HEK293 (cell line): Measurements from ENCODE around the gene ADAMTS17.

Source experiments
- CTCF ChIA-PET: fragments of 350-600 bp; formaldehyde crosslinking; extraction: SDS; loops from one replicate; lab custom pipeline; 2021; ENCODE audit warnings: antibody characterized with exemption; lab: Yijun Ruan, JAX
- POLR2A ChIA-PET: fragments of 300-600 bp; formaldehyde crosslinking; extraction: SDS; loops from one replicate; lab custom pipeline; 2020; ENCODE audit warnings: antibody characterized with exemption, inconsistent platforms; lab: Yijun Ruan, JAX
- H3K27ac ChIP-seq: fragments of 200-500 bp; sonication (Bioruptor generic); 2 replicates; pipeline ENCODE4 v1.5.1; 2014; ENCODE audit warnings: low read depth, low read length, control low read depth, inconsistent platforms; ENCODE audit errors: extremely low read depth
- H3K36me3 ChIP-seq, 2 experiments: fragments of 200-500 bp in 1 of 2; sonication (Bioruptor generic) in 1 of 2; 1 replicate in 1 of 2; 2 replicates in 1 of 2; pipeline ENCODE4 v1.5.1; 2014 to 2017; ENCODE audit warnings: inconsistent platforms in 2 of 2, low read length in 2 of 2; ENCODE audit not compliant: control insufficient read depth in 2 of 2, insufficient read depth in 1 of 2
- H3K4me1 ChIP-seq: fragments of 200-500 bp; sonication (Bioruptor generic); 2 replicates; pipeline ENCODE4 v1.5.1; 2014; ENCODE audit warnings: mild to moderate bottlenecking, low read length, inconsistent platforms; ENCODE audit not compliant: control insufficient read depth, insufficient read depth
- H3K4me3 ChIP-seq: 2 replicates; pipeline ENCODE4 v1.5.1; 2011; ENCODE audit warnings: low read depth, mild to moderate bottlenecking, control low read depth, low read length, moderate library complexity
- H3K9me3 ChIP-seq: fragments of 200-500 bp; sonication (Bioruptor generic); 2 replicates; pipeline ENCODE4 v1.5.1; 2014; ENCODE audit warnings: low read depth, low read length, inconsistent platforms; ENCODE audit not compliant: control insufficient read depth, insufficient read depth
- SP3 ChIP-seq: fragments of 450-650 bp; formaldehyde crosslinking; IDR thresholded peaks from 2 replicates; pipeline ENCODE4 v1.5.1; 2016; ENCODE audit warnings: missing biosample characterization, missing genetic modification characterization
- YY2 ChIP-seq: fragments of 450-650 bp; formaldehyde crosslinking; IDR thresholded peaks from 2 replicates; pipeline ENCODE4 v1.5.1; 2016; ENCODE audit warnings: missing biosample characterization, missing genetic modification characterization
- ZFHX2 ChIP-seq: fragments of 450-650 bp; formaldehyde crosslinking; conservative IDR thresholded peaks from 2 replicates; pipeline ENCODE4 v1.5.1; 2016; ENCODE audit warnings: missing biosample characterization, missing genetic modification characterization
- ZNF140 ChIP-seq: fragments of 450-650 bp; formaldehyde crosslinking; IDR thresholded peaks from 2 replicates; pipeline ENCODE4 v1.5.1; 2016; ENCODE audit warnings: missing biosample characterization, missing genetic modification characterization
- ZNF48 ChIP-seq: fragments of 450-650 bp; formaldehyde crosslinking; IDR thresholded peaks from 2 replicates; pipeline ENCODE4 v1.5.1; 2016; ENCODE audit warnings: missing biosample characterization, missing genetic modification characterization
- ZNF596 ChIP-seq: fragments of 450-650 bp; IDR thresholded peaks from 2 replicates; pipeline ENCODE4 v1.5.0; 2018; ENCODE audit warnings: missing biosample characterization, mild to moderate bottlenecking, missing genetic modification characterization, moderate library complexity
- ZNF610 ChIP-seq: fragments of 450-650 bp; formaldehyde crosslinking; IDR thresholded peaks from 2 replicates; pipeline ENCODE4 v1.5.1; 2016; ENCODE audit warnings: missing biosample characterization, missing genetic modification characterization, borderline replicate concordance
- ZNF777 ChIP-seq: fragments of 450-650 bp; formaldehyde crosslinking; IDR thresholded peaks from 2 replicates; pipeline ENCODE4 v1.5.1; 2017; ENCODE audit warnings: missing biosample characterization, missing genetic modification characterization, borderline replicate concordance
- ZSCAN30 ChIP-seq: fragments of 450-650 bp; IDR thresholded peaks from 2 replicates; pipeline ENCODE4 v1.5.1; 2018; ENCODE audit warnings: missing biosample characterization, mild to moderate bottlenecking, missing genetic modification characterization, moderate library complexity
- TF ChIP-seq, protein P1 (sequence below): fragments of 450-650 bp; formaldehyde crosslinking; IDR thresholded peaks from 2 replicates; pipeline ENCODE4 v1.5.1; 2016; ENCODE audit warnings: missing biosample characterization, missing genetic modification characterization
- TF ChIP-seq, protein P2 (sequence below): fragments of 450-650 bp; formaldehyde crosslinking; IDR thresholded peaks from 2 replicates; pipeline ENCODE4 v1.5.1; 2016; ENCODE audit warnings: missing biosample characterization, missing genetic modification characterization
- TF ChIP-seq, protein P3 (sequence below): fragments of 450-650 bp; formaldehyde crosslinking; IDR thresholded peaks from 2 replicates; pipeline ENCODE4 v1.5.1; 2016; ENCODE audit warnings: missing biosample characterization, missing genetic modification characterization, low read depth

Gene ADAMTS17

DNA sequence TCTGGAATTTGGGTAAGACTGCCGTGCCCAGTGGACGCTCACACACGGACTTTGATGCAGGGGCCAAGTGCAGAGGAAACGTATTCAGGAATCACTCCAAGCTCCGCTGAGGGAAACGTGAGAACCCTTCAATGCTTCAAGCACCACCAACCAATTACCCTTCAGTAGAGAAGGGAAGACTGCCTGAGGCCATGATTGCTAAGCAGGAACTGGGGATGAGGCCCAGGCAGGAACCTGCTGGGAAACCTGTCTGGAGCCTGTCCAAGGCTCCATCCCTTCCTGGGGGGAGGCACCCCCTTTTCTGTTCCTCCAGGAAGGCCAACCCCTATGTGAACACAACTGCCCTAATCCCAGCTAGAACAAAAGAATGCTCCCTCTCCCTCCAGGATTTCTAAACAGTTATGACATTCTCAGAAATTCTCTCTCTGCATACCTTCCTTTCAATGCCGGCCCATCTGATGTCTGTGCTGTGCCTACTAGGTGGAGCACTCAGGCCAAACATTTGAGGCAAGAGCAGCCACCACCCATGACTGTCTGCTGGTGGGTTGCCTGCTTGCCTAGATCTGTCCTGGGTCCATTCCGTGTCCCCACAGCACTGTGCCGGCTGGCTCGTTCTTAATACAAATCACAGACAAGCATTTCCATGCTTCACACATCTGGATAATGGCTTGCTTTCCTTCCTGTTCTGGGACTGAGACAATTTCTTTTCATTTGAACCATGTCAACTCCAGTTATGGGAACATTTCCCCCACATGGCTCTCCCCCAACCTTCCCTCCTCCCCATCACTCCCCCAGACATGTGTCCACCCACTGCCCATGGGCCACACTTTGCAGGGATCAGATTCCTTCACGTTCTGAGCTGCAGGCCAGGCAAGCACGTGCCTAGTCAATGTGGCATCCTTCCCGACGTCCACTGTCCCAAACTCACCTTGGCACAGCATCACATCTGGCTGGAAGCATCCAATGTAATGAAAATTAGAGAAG is 149.4 kb downstream of the ADAMTS17 start:
- Histone ChIP-seq H3K27ac (no peak overlapping the region), H3K9me3 (no peaks in the 10 kb centered on the region), H3K4me3 (no peak overlapping the region), H3K4me1 (peaks cover 4% of the 10 kb centered on the region; the same call in 1 of the 2 replicates), H3K36me3 (no peaks in the 10 kb centered on the region)
- ChIA-PET CTCF (interaction anchor here (0.7 kb wide), 1 partner anchor 234 kb away, joined by 6 read pairs; no protein-coding TSS in a partner anchor), POLR2A (no interaction called here)
- TF ChIP-seq ZNF48 (tag by site-specific recombination) (no peak), ZFHX2 (tag by site-specific recombination) (0 out of 2 replicates have a peak, but pooled peaks have one; percentile 12), ZSCAN30 (tag by site-specific recombination) (no peak)

DNA sequence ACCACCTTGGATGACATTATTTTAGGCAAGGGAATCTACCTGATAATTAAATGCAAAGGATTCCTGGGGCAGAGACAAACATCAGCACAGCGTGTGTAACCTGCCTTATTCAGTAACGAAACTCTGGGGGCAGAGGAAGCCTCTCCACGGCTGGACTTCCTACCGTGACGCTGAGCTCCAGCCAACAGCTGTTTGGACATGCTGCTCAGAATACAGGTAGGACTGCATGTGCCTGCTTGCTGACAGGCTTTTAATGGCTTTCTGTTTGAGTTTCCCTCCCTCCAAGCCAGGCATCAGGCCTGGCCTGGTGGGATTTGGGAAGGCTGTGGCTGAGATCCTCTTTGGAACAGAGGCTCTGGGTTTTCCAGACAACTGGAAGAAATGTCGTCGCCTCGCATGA is 150.6 kb downstream of the ADAMTS17 start:
- ChIA-PET CTCF (interaction anchor here (0.7 kb wide), 1 partner anchor 126 kb away, joined by 3 read pairs; no protein-coding TSS in a partner anchor), POLR2A (no interaction called here)
- H3K4me3 ChIP-seq, result no peak overlapping the region
- H3K4me1 ChIP-seq, result peaks cover 4% of the 10 kb centered on the region; the same call in 1 of the 2 replicates
- H3K27ac ChIP-seq, result no peak overlapping the region
- H3K9me3 ChIP-seq, result no peaks in the 10 kb centered on the region
- TF ChIP-seq YY2 (tag by site-specific recombination) (no peak), ZNF610 (no peak), ZNF596 (tag by site-specific recombination) (no peak), SP3 (tag by site-specific recombination) (no peak)
- TF ChIP-seq, protein P1, sequence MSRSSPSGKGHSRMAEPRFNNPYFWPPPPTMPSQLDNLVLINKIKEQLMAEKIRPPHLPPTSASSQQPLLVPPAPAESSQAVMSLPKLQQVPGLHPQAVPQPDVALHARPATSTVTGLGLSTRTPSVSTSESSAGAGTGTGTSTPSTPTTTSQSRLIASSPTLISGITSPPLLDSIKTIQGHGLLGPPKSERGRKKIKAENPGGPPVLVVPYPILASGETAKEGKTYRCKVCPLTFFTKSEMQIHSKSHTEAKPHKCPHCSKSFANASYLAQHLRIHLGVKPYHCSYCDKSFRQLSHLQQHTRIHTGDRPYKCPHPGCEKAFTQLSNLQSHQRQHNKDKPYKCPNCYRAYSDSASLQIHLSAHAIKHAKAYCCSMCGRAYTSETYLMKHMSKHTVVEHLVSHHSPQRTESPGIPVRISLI (tag by site-specific recombination), result no peak
- TF ChIP-seq, protein P2, sequence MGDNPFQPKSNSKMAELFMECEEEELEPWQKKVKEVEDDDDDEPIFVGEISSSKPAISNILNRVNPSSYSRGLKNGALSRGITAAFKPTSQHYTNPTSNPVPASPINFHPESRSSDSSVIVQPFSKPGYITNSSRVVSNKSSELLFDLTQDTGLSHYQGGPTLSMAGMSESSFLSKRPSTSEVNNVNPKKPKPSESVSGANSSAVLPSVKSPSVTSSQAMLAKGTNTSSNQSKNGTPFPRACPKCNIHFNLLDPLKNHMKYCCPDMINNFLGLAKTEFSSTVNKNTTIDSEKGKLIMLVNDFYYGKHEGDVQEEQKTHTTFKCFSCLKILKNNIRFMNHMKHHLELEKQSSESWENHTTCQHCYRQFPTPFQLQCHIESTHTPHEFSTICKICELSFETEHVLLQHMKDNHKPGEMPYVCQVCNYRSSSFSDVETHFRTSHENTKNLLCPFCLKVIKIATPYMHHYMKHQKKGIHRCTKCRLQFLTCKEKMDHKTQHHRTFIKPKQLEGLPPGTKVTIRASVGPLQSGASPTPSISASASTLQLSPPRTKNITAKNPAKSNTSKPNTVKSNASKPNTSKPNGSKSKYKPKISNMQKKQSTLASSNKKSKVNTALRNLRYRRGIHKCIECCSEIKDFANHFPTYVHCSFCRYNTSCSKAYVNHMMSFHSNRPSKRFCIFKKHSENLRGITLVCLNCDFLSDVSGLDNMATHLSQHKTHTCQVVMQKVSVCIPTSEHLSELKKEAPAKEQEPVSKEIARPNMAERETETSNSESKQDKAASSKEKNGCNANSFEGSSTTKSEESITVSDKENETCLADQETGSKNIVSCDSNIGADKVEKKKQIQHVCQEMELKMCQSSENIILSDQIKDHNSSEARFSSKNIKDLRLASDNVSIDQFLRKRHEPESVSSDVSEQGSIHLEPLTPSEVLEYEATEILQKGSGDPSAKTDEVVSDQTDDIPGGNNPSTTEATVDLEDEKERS, result no peak
- TF ChIP-seq, protein P3, sequence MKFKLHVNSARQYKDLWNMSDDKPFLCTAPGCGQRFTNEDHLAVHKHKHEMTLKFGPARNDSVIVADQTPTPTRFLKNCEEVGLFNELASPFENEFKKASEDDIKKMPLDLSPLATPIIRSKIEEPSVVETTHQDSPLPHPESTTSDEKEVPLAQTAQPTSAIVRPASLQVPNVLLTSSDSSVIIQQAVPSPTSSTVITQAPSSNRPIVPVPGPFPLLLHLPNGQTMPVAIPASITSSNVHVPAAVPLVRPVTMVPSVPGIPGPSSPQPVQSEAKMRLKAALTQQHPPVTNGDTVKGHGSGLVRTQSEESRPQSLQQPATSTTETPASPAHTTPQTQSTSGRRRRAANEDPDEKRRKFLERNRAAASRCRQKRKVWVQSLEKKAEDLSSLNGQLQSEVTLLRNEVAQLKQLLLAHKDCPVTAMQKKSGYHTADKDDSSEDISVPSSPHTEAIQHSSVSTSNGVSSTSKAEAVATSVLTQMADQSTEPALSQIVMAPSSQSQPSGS (tag by site-specific recombination), result no peak
- TF ChIP-seq, all 188 proteins: peak for 0
- no peaks in the 10 kb centered on the region for H3K36me3 ChIP-seq

DNA sequence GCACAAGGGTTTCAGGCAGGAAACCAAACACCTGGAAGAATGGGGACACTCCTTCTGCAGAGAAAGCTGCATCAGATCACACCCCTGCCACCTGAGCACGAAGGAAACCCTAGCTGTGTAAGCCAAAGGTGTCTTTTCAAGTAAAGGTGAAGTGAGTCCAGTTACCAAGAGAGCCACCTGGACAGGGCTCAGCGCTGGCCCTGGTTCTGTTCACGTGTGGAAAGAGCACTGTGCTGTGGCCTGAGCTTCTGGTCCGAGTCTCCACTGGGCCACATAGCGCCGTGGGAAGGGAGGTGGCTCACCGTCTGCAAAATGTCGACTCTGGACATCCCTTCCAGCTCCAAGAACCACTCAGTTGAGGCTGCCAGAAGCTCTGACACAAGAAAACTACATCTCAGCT is 151.1 kb downstream of the ADAMTS17 start:
- CTCF ChIA-PET, result interaction anchor here (0.7 kb wide), 1 partner anchor 126 kb away, joined by 3 read pairs; no protein-coding TSS in a partner anchor
- POLR2A ChIA-PET, result no interaction called here
- H3K9me3 ChIP-seq, result no peaks in the 10 kb centered on the region
- TF ChIP-seq ZNF140 (tag by site-specific recombination) (no peak), ZNF777 (no peak)
- peaks cover 4% of the 10 kb centered on the region; the same call in 1 of the 2 replicates for H3K4me1 ChIP-seq
- no peaks in the 10 kb centered on the region for H3K36me3 ChIP-seq
- H3K27ac ChIP-seq, result no peak overlapping the region
- H3K4me3 ChIP-seq, result no peak overlapping the region
